ENCODE data around the gene CASP12.

The CASP12 gene

DNA sequence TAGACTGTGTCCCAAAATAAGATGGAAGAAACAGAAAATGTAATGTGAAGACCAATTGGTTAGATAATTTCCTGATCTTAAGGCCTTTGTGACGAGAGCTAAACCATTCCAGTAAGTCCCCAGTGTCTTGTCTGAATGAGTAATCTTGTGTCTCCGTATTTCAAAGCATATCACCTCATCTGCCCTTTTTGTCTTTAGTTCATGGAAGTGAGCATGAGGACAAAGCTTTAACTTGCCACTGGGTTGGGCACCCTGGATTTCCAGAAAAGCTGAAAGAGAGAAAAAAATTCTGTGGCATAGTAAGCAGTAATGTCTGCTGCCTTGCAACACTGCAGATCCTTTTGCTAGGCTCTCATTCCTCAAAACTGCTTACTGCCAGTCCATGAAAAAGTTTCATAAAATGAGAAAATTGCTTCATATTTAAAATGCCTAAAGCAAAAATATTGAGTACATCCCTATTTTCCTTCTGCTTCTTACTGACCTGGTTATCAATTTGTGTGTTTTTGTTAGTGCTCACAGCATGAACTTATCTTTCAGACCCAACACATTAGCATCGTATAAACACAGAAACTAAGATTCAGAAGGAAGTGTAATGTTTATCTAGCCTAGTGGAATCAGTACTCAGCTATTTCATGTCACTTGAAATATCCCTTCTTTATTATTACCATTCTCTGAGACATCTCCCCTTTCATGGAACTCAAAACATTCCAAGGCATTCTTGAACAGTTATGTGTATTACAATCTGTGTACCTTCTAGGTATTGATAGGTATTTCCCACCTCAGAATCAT lies 5.3 kb downstream of the CASP12 start:
- DNase-seq (ENCODE audit: extremely low read depth in 1 of 2, low read depth in 1 of 2) = no peak

DNA sequence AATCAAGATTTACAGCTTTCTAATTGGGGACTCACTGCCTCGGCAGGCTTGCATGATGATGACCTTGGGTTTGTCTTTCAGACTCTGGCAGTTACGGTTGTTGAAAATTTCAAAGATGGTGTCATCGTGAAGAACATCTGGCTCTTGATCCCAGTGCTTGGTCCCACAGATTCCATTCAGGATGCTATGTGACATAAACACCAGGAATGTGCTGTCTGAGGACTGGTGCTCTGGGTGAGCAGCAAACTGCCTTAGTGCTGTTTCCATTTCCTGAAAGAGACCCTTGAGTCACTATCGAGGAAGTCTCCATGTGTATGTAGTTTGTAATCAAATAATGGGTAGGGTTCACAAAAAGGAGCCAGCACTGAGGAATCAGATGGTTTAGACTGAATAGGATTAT lies 7.1 kb downstream of the CASP12 start:
- DNase-seq (ENCODE audit: extremely low read depth in 1 of 2, low read depth in 1 of 2) = no peak

DNA sequence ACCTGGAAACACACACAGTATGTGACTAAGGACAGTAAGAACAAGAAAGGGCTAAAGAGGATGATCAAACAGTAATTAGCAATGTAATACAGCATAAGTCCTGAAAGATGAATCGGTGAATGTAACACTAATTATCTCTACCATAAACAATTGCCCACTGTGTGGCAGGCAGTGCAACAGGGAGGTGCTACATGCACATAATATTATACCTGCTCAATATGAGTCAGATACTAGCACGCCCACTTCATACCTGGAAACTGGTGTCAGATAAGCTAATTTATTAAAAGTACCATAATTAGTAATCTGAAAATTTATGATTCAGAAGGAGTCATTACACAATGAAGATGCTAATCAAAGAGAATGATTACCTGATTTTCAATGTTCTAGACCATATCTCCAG lies 14.9 kb downstream of the CASP12 start:
- DNase-seq (ENCODE audit: extremely low read depth in 1 of 2, low read depth in 1 of 2) = no peak

DNA sequence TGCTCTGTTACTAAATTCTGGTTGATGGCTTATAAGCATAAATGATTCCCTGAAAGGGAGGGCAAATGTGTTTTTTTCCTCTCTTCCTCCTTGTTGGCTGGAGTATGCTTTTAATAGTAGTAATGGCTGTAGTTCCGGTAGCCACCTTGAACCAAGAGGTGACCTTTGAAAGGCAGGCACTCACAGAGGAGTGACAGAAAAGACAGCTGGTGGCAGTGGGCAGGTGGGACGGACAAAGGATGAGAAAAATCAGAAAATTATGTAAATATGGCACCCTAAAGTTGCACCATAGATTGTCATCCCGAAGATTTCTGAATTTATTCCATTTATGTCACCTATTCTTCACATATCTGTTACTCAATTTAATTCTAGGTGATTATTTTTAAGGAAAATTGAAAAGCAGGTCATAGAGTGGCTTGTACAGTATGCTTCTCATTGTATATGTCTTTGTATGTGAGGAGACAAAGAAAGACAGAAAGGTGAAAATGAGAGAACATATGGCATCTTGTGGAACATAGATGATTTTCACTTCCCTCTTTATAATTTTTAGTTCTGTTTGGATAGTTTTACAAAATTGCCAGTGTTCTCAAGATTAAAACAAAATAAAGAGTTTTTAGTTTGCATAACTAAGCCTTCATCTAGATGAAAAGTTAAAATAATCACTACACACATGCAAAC lies 17.0 kb downstream of the CASP12 start:
- no peak for DNase-seq (ENCODE audit: extremely low read depth in 1 of 2, low read depth in 1 of 2)

DNA sequence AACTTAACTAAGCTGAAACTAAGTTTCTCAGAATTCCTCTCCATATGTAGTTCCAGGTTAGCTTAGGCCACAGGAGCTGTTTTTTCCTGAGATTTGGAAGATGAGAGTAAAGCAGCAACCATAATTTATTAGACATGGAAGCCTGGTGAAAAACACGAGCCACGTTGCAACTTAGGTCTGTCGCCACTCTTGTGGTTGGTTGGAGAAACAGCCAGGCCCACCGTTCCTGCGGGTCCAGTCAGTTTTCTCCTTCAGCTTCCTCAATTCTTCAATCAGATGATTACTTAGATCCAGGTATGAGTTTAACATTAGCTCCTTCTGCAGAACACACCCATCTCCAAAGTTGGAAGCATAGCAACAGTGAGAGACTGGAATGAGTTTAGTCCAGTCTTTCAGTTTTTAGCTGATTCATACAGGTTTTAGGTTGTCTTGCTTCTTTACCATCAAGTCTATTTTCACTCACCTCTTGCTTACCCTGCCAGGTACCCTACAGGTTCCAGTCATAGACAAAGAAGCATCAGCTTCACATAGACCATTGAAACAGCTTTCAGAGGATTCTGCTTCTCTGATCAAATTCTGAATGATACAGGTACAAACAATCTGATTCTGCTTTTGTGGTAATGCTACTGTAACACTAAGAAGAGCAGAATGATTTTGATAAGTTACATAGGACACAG lies 18.6 kb downstream of the CASP12 start:
- DNase-seq (ENCODE audit: extremely low read depth in 1 of 2, low read depth in 1 of 2) = no peak

DNA sequence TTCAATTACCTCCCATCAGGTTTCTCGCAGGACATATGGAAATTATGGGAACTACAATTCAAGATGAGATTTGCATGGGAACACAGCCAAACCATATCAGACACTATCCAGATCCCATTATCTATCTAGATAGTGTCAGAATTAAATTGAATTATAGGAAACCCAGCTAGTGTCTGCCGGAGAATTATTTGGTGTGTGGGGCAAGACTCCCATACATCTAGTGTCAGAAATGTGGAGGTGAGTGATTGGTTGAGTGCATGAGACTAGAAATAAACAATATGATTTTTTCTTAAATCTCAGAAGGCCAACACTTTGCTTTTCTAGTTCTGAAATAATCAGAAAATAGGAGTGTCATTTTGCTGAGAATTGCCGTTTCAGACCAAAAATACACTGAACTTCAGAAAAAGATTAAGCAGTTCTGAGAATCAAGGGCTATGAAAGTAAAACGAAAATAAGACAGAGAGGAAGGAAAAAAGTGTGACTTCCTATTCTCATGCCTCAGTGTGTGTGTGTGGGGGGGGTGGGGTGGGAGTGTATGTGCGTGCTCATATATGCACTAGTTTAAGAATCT lies 21.3 kb downstream of the CASP12 start:
- no peak for DNase-seq (ENCODE audit: extremely low read depth in 1 of 2, low read depth in 1 of 2)

DNA sequence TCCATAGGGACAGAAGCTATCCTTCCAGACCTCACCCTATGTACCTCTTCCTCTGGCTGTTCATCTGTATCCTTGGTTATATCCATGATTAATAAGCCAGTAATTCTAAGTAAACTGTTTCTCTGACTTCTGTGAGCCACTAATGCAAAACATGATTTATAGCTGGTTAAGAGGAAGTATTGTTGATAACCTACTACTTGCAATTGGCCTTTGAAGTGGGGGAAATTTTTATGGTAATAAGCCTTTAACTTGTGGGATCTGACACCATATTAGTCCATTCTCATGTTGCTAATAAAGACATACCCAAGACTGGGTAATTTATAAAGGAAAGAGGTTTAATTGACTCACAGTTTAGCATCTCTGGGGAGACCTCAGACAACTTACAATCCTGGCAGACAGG lies 21.9 kb downstream of the CASP12 start:
- no peak for DNase-seq (ENCODE audit: extremely low read depth in 1 of 2, low read depth in 1 of 2)

DNA sequence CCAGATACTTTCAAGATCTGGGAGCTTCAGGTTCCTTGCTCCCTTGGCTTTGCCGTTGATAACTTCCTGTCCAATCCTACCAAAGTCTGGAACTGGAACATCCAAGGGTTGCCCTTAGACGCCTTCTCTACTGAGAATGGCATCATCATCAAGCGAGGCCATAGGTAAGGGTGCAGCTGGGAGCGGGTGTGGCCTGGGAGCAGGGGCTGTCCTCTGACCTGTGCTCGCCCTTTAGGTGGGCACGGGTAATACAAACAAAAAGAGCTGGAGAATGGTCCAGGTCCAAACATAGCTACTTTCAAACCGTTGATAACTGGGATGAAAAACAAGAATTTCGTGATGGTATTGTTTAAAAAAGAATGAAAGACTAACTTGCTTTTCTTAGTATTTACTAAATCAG lies 25.0 kb downstream of the CASP12 start:
- DNase-seq (ENCODE audit: extremely low read depth in 1 of 2, low read depth in 1 of 2) = no peak

DNA sequence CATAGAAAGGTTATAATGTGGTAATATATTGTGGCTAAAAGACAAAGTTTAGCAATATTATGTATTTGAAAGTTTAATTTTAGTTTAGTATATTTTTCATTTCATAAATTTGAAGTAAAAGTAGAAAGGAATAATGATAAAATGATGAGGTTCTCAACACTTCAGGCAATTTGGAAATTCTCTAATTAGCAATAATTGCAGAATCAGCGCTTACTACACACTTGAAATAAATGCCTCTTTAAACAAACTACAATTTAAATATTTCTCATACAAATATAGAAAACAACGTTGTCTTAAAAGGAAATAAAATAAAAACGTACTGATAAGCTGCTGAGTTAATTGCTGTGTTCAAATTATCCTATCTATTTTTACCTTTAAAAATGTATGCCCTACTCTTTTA lies 25.9 kb downstream of the CASP12 start:
- DNase-seq (ENCODE audit: extremely low read depth in 1 of 2, low read depth in 1 of 2) = no peak

DNA sequence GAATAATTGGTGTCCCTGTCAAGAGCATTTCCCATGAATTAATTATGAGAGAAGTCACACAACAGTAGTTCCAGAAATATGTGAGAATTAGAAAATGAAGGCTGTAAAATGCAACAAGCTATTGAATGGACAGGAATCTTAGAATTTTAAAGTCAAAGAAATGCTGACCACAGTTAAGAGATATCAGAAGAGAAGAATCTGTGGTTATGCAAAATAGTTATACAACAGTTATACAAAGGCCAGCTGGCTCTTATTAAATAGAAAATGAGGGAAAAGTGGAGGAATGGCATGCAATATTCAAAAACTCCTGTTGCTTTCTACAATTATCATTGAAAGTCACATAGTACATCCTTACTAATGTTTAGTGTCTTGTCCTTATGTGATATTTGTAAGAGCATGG lies 27.4 kb downstream of the CASP12 start:
- DNase-seq (ENCODE audit: extremely low read depth in 1 of 2, low read depth in 1 of 2) = no peak

DNA sequence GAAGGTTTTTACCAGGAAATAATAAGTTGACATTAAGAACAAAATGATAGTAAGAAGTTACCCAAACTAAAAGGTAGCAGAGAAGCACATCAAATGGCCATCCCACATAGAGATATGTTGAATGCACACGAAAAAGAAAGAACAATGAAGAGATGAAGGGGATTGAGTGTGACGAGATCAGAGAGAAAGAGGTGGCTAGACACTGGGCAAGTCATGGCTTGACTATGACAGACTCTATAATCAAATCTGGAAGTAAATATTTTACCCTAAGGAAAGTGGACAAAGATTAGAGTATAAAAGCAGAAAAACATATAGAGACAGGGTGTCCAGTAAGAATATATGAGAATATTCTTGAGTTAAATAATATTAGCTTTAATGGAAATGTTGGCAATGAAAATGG lies 31.4 kb downstream of the CASP12 start:
- no peak for DNase-seq (ENCODE audit: extremely low read depth in 1 of 2, low read depth in 1 of 2)

DNA sequence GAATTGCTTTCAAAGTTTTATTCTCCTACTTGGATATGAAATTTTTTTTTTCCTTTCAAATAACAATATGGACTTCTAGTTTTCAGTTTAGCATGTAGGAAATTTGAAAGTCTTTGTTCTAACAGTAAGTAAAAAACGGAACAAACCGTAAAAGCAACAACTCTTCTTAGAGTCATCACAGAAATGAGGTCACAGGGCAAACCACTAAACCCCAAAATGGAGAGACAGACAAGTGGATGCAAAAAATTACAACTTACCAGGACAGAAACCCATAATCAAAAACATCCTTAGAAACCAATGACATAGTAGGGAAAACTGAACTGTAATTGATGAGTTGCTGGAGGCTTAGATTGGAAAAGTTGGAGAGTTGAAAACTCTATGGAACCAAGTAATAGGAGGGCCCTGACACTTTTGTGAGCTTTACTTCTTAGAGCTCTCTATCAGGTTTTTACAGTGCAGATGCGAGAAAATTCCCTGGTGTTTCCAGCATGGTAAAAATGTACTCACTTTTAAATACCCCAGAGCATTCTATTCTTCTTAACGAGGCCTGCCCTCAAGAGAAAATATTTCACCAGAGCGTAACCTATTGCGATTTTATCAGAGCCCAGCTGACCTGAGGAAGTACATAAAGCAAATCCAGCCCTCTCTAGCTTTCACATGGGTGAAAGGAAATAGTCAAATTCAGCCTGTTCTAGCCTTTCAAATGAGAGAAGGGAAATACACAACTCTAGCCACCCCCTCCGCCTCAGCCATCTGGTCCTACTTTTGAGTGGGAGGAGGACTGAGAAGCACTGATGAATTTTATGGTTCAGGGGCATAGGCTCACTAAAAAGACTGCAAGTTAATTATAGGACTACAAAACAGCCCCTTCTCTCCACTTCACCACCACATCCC lies 39.1 kb downstream of the CASP12 start:
- DNase-seq (ENCODE audit: extremely low read depth in 1 of 2, low read depth in 1 of 2) = no peak

DNA sequence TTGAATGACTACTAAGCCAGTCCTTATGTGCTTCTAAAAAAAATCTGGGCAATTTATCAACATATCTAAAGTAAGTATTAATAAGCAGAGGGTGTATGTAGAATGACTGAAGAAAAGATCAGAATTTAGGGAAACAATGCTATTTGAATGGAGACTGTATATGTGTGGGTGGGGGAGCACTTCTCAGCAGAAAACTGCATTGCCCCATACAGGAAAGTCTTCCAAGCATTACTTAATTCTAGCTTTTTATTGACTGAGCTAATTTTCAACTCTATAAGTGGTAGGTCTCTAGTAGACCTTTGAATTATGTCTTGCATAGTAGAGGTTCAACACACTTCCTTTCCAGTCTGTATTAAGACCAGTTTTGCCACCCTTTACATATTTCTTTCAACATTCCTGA lies 41.7 kb downstream of the CASP12 start:
- no peak for DNase-seq (ENCODE audit: extremely low read depth in 1 of 2, low read depth in 1 of 2)

DNA sequence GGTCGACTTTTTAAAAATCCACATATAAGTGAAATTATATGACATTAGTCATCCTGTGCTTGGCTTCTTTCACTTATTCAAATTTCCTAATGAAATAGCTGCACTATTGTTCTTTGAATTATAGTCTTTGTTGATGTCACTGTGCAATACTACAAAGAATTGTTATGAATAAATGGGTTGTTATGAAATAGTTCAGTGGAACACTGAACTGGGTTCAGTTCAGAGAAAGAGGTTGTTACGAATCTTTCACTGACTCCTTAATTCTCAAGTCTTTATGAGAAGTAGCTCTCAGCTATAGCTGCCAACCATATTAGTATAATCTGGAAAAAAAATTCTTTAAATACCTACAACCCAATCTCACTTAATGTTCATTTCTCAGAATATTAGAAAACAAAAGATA lies 42.3 kb downstream of the CASP12 start:
- no peak for DNase-seq (ENCODE audit: extremely low read depth in 1 of 2, low read depth in 1 of 2)

DNA sequence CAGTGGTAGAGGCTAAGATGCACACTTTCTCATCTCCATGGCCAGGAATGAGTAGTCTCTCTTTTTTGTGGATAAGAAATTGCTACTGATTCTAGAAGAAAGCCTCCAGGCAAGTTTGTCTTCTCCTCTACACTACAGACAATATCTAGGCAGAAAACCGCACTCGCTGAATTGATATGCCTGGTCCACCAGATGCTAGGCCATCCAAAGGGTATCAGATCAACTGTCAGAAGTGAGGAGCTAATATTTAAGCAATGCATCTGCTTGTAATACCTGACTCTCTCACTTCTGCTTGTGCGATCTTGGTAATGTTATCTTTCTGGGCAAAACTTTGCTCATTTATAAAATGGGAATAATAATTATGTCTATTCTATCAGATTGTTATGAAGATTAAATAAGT lies 45.0 kb downstream of the CASP12 start:
- no peak for DNase-seq (ENCODE audit: extremely low read depth in 1 of 2, low read depth in 1 of 2)

DNA sequence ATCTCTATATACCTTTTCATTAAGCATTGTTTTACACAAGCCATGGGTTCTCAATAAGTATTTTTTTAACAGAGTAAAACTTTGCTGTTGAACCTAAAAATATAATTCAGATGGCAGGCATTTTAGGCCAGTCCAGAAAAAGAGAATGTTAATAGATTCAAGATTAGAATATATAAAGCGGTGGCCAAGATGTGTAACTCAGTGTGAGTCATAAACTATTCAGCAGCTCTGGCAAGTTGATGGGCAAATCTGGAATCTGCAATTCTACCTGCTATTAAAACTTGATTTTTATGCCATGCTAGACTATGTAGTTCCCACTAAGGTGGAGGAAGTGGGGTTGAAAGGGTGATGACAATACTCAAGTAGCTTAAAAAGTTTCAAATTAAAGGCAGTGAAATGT lies 45.4 kb downstream of the CASP12 start:
- DNase-seq (ENCODE audit: extremely low read depth in 1 of 2, low read depth in 1 of 2) = no peak

DNA sequence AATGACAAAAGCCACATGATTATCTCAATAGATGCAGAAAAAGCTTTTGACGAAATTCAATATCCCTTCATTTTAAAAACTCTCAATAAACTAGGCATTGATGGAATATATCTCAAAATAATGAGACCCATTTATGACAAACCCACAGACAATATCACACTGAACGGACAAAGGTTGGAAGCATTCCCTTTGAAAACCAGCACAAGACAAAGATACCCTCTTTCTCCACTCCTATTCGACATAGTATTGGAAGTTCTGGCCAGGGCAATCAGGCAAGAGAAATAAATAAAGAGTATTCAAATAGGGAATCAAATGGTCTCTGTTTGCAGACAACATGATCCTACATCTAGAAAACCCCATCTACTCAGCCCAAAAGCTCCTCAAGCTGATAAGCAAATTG lies 52.0 kb downstream of the CASP12 start:
- DNase-seq (ENCODE audit: extremely low read depth in 1 of 2, low read depth in 1 of 2) = no peak

DNA sequence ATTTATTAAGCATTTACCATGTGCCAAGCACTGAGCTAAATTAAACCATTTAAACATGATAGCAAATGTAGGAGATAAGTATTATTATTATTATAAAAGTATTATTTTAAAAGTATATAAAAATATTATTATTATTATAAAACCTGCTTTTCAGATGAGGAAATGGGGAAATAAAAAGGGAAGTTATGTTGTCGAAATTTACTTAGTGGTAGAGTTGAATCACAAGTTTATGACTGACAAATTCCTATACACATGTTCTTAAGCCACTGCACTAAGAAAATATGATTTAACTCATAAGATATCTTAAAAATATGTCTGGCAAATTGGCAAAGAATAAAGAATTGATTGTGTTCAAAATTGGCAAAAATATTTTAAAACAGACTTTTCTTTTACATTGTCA lies 53.8 kb downstream of the CASP12 start:
- DNase-seq (ENCODE audit: extremely low read depth in 1 of 2, low read depth in 1 of 2) = no peak

DNA sequence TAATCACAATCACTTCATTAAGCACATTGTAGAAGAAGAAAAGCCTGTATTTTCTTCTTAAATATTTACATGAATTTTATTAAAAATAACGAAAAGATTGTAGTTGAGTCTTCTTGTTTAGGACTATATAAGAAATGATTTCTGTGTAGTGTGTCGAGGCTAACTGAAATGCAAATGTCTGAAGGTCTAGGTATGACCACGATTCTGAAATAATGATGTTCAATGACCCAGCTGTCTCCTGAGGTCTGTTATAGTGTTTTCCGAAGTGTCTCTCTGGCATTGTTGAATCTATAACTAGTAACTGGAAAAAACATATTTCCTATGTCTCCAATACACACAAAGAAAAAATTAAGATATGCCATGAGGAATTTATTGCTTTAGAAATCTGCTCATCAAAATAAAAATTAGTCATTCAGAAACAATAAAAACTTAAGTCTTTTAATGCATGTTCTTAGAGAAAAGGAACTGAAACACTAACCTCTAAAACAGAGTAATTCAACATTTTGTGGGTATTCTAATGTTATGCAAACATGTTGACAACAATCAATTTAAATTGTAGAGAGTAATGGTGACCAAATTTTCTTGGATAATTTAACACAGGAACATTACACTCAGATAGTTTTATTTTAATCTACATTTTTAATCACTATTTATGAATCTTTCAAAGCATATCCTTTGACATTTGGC lies 55.0 kb downstream of the CASP12 start:
- DNase-seq (ENCODE audit: extremely low read depth in 1 of 2, low read depth in 1 of 2) = no peak

DNA sequence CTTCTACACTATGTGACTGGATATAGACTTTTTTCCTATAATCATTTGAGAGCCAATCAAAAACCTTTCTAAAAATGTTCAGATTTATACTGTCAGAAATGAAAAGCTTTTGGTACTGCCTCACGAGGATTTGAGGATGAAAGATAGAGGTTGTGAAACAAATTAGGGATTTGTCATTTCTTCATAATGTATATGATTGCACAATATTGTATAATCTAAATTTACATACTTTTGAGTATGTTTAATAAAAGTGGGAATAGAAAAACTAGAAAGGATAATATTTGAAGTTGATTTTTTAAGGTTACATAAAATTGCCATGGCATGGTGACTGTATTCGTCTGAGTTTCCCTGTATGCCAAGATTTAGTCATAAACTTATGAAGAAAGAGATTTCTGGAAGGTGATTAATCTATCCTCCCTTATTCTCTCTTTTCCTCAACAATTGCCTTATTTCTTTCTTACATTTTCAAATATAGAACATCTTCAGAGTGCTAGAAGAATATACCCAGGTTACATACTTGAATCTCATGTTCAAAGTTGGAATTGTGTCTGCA lies 56.2 kb downstream of the CASP12 start:
- DNase-seq (ENCODE audit: extremely low read depth in 1 of 2, low read depth in 1 of 2) = no peak

All from activated CD8-positive, alpha-beta memory T cell treated with anti-CD3 and anti-CD28 coated beads for 1 hour (primary cell).